Suprapubic skin (tissue), 4 donors: ENCODE results near the gene CTDNEP1.
A peak's percentile ranks its signal among the peaks of the same experiment; 100 is the strongest.

ENCODE experiments used
- CTCF ChIP-seq, 2 donors: fragments of 200-600 bp in 1 of 2; fragments of 450-650 bp in 1 of 2; sonication (generic) in 1 of 2; IDR thresholded peaks; one replicate each; pipeline ENCODE4 v1.5.1; 2016 to 2019; ENCODE audit warnings: antibody characterized with exemption in 2 of 2, mild to moderate bottlenecking in 1 of 2, moderate library complexity in 1 of 2
- POLR2A ChIP-seq, 2 donors: fragments of 450-650 bp; IDR thresholded peaks; one replicate each; pipeline ENCODE4 v1.6.1; 2017; ENCODE audit warnings: antibody characterized with exemption in 2 of 2, mild to moderate bottlenecking in 2 of 2, moderate library complexity in 2 of 2
- POLR2AphosphoS5 ChIP-seq, 3 donors: sonication (generic); formaldehyde crosslinking; IDR thresholded peaks; one replicate each; pipeline ENCODE4 v1.6.1; 2017; ENCODE audit warnings: antibody characterized with exemption in 3 of 3

GRCh38 chr17:7234083-7234951 is 17.2 kb downstream of the CTDNEP1 start, which contains the start of gene DVL2:
- TF ChIP-seq CTCF (IDR thresholded peaks at IDR 0.05) (no peak), POLR2A (IDR thresholded peaks at IDR 0.05) (peak in 1 of 2 donors; percentile 65), POLR2AphosphoS5 (IDR thresholded peaks at IDR 0.05) (peak in 2 of 3 donors; percentile 76 to 85)
